ENCODE data around the gene DDX3X. TPM values are rescaled to one million over a fixed set of nuclear protein-coding genes. Genes with fewer than 3 reads are reported as not detected.

The DDX3X gene
- total and polyA plus RNA-seq, 10 of the 15 experiments (the other 5 are each of a cell fraction or from before 2014, with no cell fraction given), result 52.0 to 283 (median 172) TPM

- H3K9ac ChIP-seq (ENCODE audit: control insufficient read depth, insufficient read depth, low read length), result no peak overlapping the region
- TF ChIP-seq CUX1 (IDR thresholded peaks at IDR 0.05; ENCODE audit: insufficient replicate concordance, low read depth, low read length) (no peak), ZBTB40 (IDR thresholded peaks at IDR 0.05; ENCODE audit: borderline replicate concordance) (no peak), ZBED1 (IDR thresholded peaks at IDR 0.05; ENCODE audit: borderline replicate concordance) (no peak), BHLHE40 (IDR thresholded peaks at IDR 0.05; ENCODE audit: borderline replicate concordance in 1 of 2, low read depth in 2 of 2, low read length in 1 of 2) (no peak), NR2F1 (conservative IDR thresholded peaks at IDR 0.05) (no peak), MYC (IDR thresholded peaks at IDR 0.05; ENCODE audit: insufficient read depth, insufficient read length, insufficient replicate concordance, low read length, severe bottlenecking) (no peak), RUNX3 (IDR thresholded peaks at IDR 0.05; ENCODE audit: low read length) (no peak), ZNF207 (IDR thresholded peaks at IDR 0.05; ENCODE audit: borderline replicate concordance) (no peak), RELB (IDR thresholded peaks at IDR 0.05; ENCODE audit: low read depth) (no peak), SMAD1 (IDR thresholded peaks at IDR 0.05; ENCODE audit: low read depth, partially characterized antibody) (no peak), EP300 (IDR thresholded peaks at IDR 0.05; ENCODE audit: borderline replicate concordance in 1 of 2, control insufficient read depth in 1 of 2, low read depth in 2 of 2, low read length in 2 of 2) (no peak)
- H3K9me3 ChIP-seq (replicated peaks; ENCODE audit: control insufficient read depth, insufficient read depth, low read length), result no peaks in the 10 kb centered on the region
- RAD21 ChIA-PET (ENCODE audit: unreplicated experiment), result no interaction called here
- H3K27me3 ChIP-seq (replicated peaks in 1 of 2; ENCODE audit: control insufficient read depth in 2 of 2, insufficient read depth in 2 of 2, low read length in 1 of 2), result no peaks in the 10 kb centered on the region
- H3K27ac ChIP-seq (ENCODE audit: control insufficient read depth, insufficient read depth), result no peak overlapping the region
- CTCF ChIA-PET, result no interaction called here
- DNase-seq (ENCODE audit: low read depth, low spot score) (no peak), ATAC-seq (no peak), FAIRE-seq (no peak)
- WGBS (ENCODE audit: insufficient coverage, insufficient replicate concordance, low lambda C conversion rate, missing lambda C conversion rate), result 16% methylated on average over 5 of the region's 5 CpGs
- no peaks in the 10 kb centered on the region for H3K79me2 ChIP-seq (ENCODE audit: control insufficient read depth, insufficient read depth, low read length)
- SMC1A ChIA-PET (ENCODE audit: uncharacterized antibody, unreplicated experiment), result no interaction called here
- H2AFZ ChIP-seq (ENCODE audit: control insufficient read depth, low read depth, low read length), result no peak overlapping the region
- no peaks in the 10 kb centered on the region for H3K36me3 ChIP-seq (ENCODE audit: control insufficient read depth in 2 of 2, insufficient read depth in 2 of 2, low read length in 1 of 2)
- no TSS peak for BruUV-seq (replicated peaks)
- POLR2A ChIA-PET, result no interaction called here
- no peak overlapping the region for H3K4me2 ChIP-seq (ENCODE audit: control insufficient read depth, insufficient read depth)
- no peaks in the 10 kb centered on the region for H3K4me1 ChIP-seq (ENCODE audit: control insufficient read depth, insufficient read depth, low read length)
- H3K4me3 ChIP-seq, result no peak overlapping the region
- H4K20me1 ChIP-seq (ENCODE audit: control insufficient read depth, insufficient read depth), result no peaks in the 10 kb centered on the region
- intact Hi-C loops (cut with micrococcal nuclease; ENCODE audit: unreplicated experiment), result no loop called here
- in situ Hi-C loops (cut with MboI), result no loop called here
Observed at GRCh38 chrX:41373989-41374606, 40.1 kb downstream of the DDX3X start.

All from GM12878 (cell line).